SK-N-SH (cell line): Measurements from ENCODE around the gene SGTA.

ENCODE experiments used
- CTCF ChIP-seq: fragments of 200-600 bp; sonication (generic); IDR thresholded peaks from 2 replicates; pipeline ENCODE4 v1.6.1; 2017; ENCODE audit warnings: antibody characterized with exemption, mild to moderate bottlenecking, moderate library complexity
- EP300 ChIP-seq, 2 experiments: IDR thresholded peaks; 2 replicates each; pipeline versions ENCODE4 v1.4.0 to v1.6.1; 2012; ENCODE audit warnings: borderline replicate concordance in 1 of 2, low read depth in 1 of 2, low read length in 1 of 2
- FOXJ3 ChIP-seq: sonication (generic); formaldehyde crosslinking; IDR thresholded peaks from 2 replicates; pipeline ENCODE4 v1.5.1; 2020; ENCODE audit warnings: mild to moderate bottlenecking, missing genetic modification reagents
- GATA2 ChIP-seq: sonication (generic); formaldehyde crosslinking; IDR thresholded peaks from 2 replicates; pipeline ENCODE4 v1.5.0; 2020; ENCODE audit warnings: mild to moderate bottlenecking, missing genetic modification reagents
- IRF3 ChIP-seq: fragments of 150-350 bp; IDR thresholded peaks from 2 replicates; pipeline ENCODE4 v1.6.1; 2016; ENCODE audit warnings: mild to moderate bottlenecking, low read depth, low read length
- NFIC ChIP-seq: IDR thresholded peaks from 2 replicates; pipeline ENCODE4 v1.4.0; 2012; ENCODE audit warnings: borderline replicate concordance
- NRF1 ChIP-seq: IDR thresholded peaks from 2 replicates; pipeline ENCODE4 v1.6.1; 2012; ENCODE audit warnings: low read depth, mild to moderate bottlenecking, low read length
- RCOR1 ChIP-seq: fragments of 150-350 bp; IDR thresholded peaks from 2 replicates; pipeline ENCODE4 v1.6.1; 2017; ENCODE audit warnings: antibody characterized with exemption, low read length
- REST ChIP-seq: IDR thresholded peaks from 2 replicates; pipeline ENCODE4 v1.6.1; 2012; ENCODE audit warnings: mild to moderate bottlenecking, low read depth, low read length, moderate library complexity
- SIN3A ChIP-seq: IDR thresholded peaks from 2 replicates; pipeline ENCODE4 v1.6.1; 2012; ENCODE audit warnings: low read depth, mild to moderate bottlenecking, low read length, moderate library complexity, borderline replicate concordance
- SMC3 ChIP-seq: IDR thresholded peaks from 2 replicates; pipeline ENCODE4 v1.6.1; 2012; ENCODE audit warnings: low read depth, low read length, improper control_type of control experiment
- TCF12 ChIP-seq: IDR thresholded peaks from 2 replicates; pipeline ENCODE4 v1.4.0; 2012
- USF2 ChIP-seq: fragments of 150-350 bp; IDR thresholded peaks from 2 replicates; pipeline ENCODE4 v1.6.1; 2017; ENCODE audit warnings: antibody characterized with exemption, low read length, low read depth, borderline replicate concordance
- ZBTB33 ChIP-seq: IDR thresholded peaks from 2 replicates; pipeline ENCODE4 v1.4.0; 2012; ENCODE audit warnings: low read depth, borderline replicate concordance

GRCh38 chr19:2811735-2812413 is 28.8 kb upstream of the SGTA start:
- TF ChIP-seq CTCF (no peak), ZBTB33 (no peak), NFIC (no peak), EP300 (IDR thresholded peaks at IDR 0.05; ENCODE audit: borderline replicate concordance in 1 of 2, low read depth in 1 of 2, low read length in 1 of 2) (no peak), GATA2 (CRISPR knock-in tag) (no peak), USF2 (no peak), FOXJ3 (CRISPR knock-in tag) (no peak), NRF1 (no peak), IRF3 (no peak), REST (no peak), TCF12 (no peak), SMC3 (no peak), RCOR1 (no peak), SIN3A (no peak)
